ENCODE data around the gene SUPT6H.

- no peak for TF ChIP-seq CTCF (conservative IDR thresholded peaks at IDR 0.05; ENCODE audit: low read length)
- no peak for TF ChIP-seq EZH2phosphoT487 (IDR thresholded peaks at IDR 0.05; ENCODE audit: borderline replicate concordance, low read depth, low read length)
Measured at GRCh38 chr17:28718333-28719020, 56.5 kb downstream of the SUPT6H start.

Data from OCI-LY7 (cell line).